H1 (cell line): ENCODE data around the gene IREB2. TPM values are rescaled to one million over a fixed set of nuclear protein-coding genes. Genes with fewer than 3 reads are reported as not detected.

Experiments used
- CTCF ChIA-PET: fragments of 300-600 bp; sonication (Branson Sonifier 250); formaldehyde crosslinking; loops from one replicate; lab custom pipeline; 2021; ENCODE audit not compliant: partially characterized antibody; lab: Charles Lee
- POLR2A ChIA-PET: fragments of 300-600 bp; sonication (Branson Sonifier 250); formaldehyde crosslinking; loops from one replicate; lab custom pipeline; 2021; ENCODE audit warnings: inconsistent platforms; ENCODE audit not compliant: partially characterized antibody; lab: Charles Lee
- DNase-seq, 2 experiments: peaks; one replicate each; pipeline versions ENCODE4 v3.0.0 to v3.0.0-alpha.2; 2010 to 2022; ENCODE audit warnings: low spot score in 2 of 2, low read depth in 1 of 2, mixed read lengths in 1 of 2
- FAIRE-seq: peaks from 2 replicates; lab custom pipeline; 2011; peaks lifted over from hg19 to GRCh38; lab: Jason Lieb, UNC
- H2AFZ ChIP-seq: 2 replicates; pipeline ENCODE4 v1.8.1; 2012; ENCODE audit warnings: low read length, inconsistent platforms
- H2AK5ac ChIP-seq: 2 replicates; pipeline ENCODE4 v1.6.1; 2013; ENCODE audit warnings: low read depth, low read length
- H2BK120ac ChIP-seq: replicated peaks from 2 replicates; pipeline ENCODE3; 2013; ENCODE audit warnings: low read depth, low read length, inconsistent platforms
- H2BK12ac ChIP-seq: 2 replicates; pipeline ENCODE4 v1.6.1; 2013; ENCODE audit warnings: low read depth, low read length
- H2BK15ac ChIP-seq: 2 replicates; pipeline ENCODE4 v1.6.1; 2013; ENCODE audit warnings: low read length
- H2BK20ac ChIP-seq: 2 replicates; pipeline ENCODE4 v1.6.1; 2013; ENCODE audit warnings: low read length
- H2BK5ac ChIP-seq: 2 replicates; pipeline ENCODE4 v1.6.1; 2013; ENCODE audit warnings: low read depth, low read length
- H3K14ac ChIP-seq: 2 replicates; pipeline ENCODE4 v1.6.1; 2013; ENCODE audit warnings: inconsistent platforms; ENCODE audit not compliant: insufficient read length
- H3K18ac ChIP-seq: 2 replicates; pipeline ENCODE4 v1.6.1; 2013; ENCODE audit warnings: low read length; ENCODE audit errors: extremely low read depth
- H3K23ac ChIP-seq: 2 replicates; pipeline ENCODE4 v1.6.1; 2013; ENCODE audit warnings: inconsistent platforms; ENCODE audit not compliant: insufficient read length
- H3K23me2 ChIP-seq: 2 replicates; pipeline ENCODE4 v1.6.1; 2013; ENCODE audit warnings: low read depth, low read length
- H3K27ac ChIP-seq: 2 replicates; pipeline ENCODE4 v1.6.1; 2011; ENCODE audit warnings: low read depth, low read length, inconsistent platforms
- H3K27me3 ChIP-seq, 4 experiments: replicated peaks in 1 of 4; 1 replicate in 1 of 4; 2 replicates in 3 of 4; pipeline versions ENCODE4 v1.6.1 to v1.8.1; 2011 to 2013; ENCODE audit warnings: low read length in 3 of 4, mild to moderate bottlenecking in 3 of 4, inconsistent platforms in 2 of 4, mixed read lengths in 2 of 4, moderate library complexity in 1 of 4; ENCODE audit not compliant: control insufficient read depth in 3 of 4, insufficient read depth in 3 of 4; ENCODE audit errors: extremely low read depth in 1 of 4
- H3K36me3 ChIP-seq, 4 experiments: 2 replicates each; pipeline versions ENCODE4 v1.6.1 to v1.8.1; 2011 to 2013; ENCODE audit warnings: mild to moderate bottlenecking in 4 of 4, low read length in 3 of 4, moderate library complexity in 2 of 4, control low read depth in 1 of 4, inconsistent platforms in 1 of 4; ENCODE audit not compliant: insufficient read depth in 4 of 4, control insufficient read depth in 2 of 4
- H3K4ac ChIP-seq: replicated peaks from 2 replicates; pipeline ENCODE3; 2013; ENCODE audit warnings: low read length, low read depth, mixed read lengths, inconsistent platforms; ENCODE audit not compliant: insufficient read length
- H3K4me1 ChIP-seq, 4 experiments: replicated peaks in 1 of 4; 1 replicate in 1 of 4; 2 replicates in 3 of 4; pipeline versions ENCODE4 v1.6.1 to v1.8.1; 2011 to 2013; ENCODE audit warnings: low read length in 3 of 4, inconsistent platforms in 2 of 4, mixed read lengths in 1 of 4; ENCODE audit not compliant: insufficient read depth in 4 of 4, control insufficient read depth in 3 of 4
- H3K4me2 ChIP-seq, 2 experiments: 2 replicates each; pipeline versions ENCODE4 v1.6.1 to v1.8.1; 2011 to 2013; ENCODE audit warnings: low read depth in 2 of 2, low read length in 2 of 2, control low read depth in 1 of 2, inconsistent platforms in 1 of 2, mild to moderate bottlenecking in 1 of 2; ENCODE audit not compliant: insufficient read depth in 1 of 2
- H3K4me3 ChIP-seq, 4 experiments: fragments of 200-600, 300-600 bp in 1 of 4; sonication (generic), shearing (Covaris generic), sonication (Bioruptor Twin) in 1 of 4; 2 replicates each; pipeline versions ENCODE4 v1.5.1 to v1.8.1; 2011 to 2016; ENCODE audit warnings: low read length in 4 of 4, low read depth in 3 of 4, control low read depth in 2 of 4, inconsistent platforms in 2 of 4, mild to moderate bottlenecking in 2 of 4, mixed read lengths in 1 of 4, moderate library complexity in 1 of 4; ENCODE audit not compliant: insufficient read depth in 2 of 4; ENCODE audit errors: extremely low read depth in 1 of 4
- H3K56ac ChIP-seq: replicated peaks from 2 replicates; pipeline ENCODE3; 2013; ENCODE audit warnings: low read depth, mild to moderate bottlenecking, mixed read lengths, low read length, inconsistent platforms; ENCODE audit not compliant: insufficient read length
- H3K79me1 ChIP-seq: 2 replicates; pipeline ENCODE4 v1.6.1; 2013; ENCODE audit warnings: low read depth, low read length, control low read depth
- H3K79me2 ChIP-seq, 2 experiments: 2 replicates each; pipeline versions ENCODE4 v1.6.1 to v1.8.1; 2012 to 2013; ENCODE audit warnings: low read length in 2 of 2, mild to moderate bottlenecking in 2 of 2, inconsistent platforms in 1 of 2; ENCODE audit not compliant: insufficient read depth in 2 of 2, control insufficient read depth in 1 of 2
- H3K9ac ChIP-seq, 4 experiments: replicated peaks in 1 of 4; 1 replicate in 1 of 4; 2 replicates in 3 of 4; pipeline versions ENCODE4 v1.6.1 to v1.8.1; 2011 to 2013; ENCODE audit warnings: low read depth in 3 of 4, low read length in 3 of 4, control low read depth in 2 of 4, mild to moderate bottlenecking in 2 of 4, moderate library complexity in 2 of 4, inconsistent platforms in 1 of 4; ENCODE audit errors: extremely low read depth in 1 of 4
- H3K9me3 ChIP-seq, 2 experiments: 2 replicates each; pipeline versions ENCODE4 v1.6.1 to v1.8.1; 2012 to 2013; ENCODE audit warnings: mild to moderate bottlenecking in 2 of 2, moderate library complexity in 2 of 2, control low read depth in 1 of 2, inconsistent platforms in 1 of 2, low read depth in 1 of 2, low read length in 1 of 2, mixed read lengths in 1 of 2; ENCODE audit not compliant: insufficient read depth in 2 of 2
- H4K20me1 ChIP-seq, 2 experiments: replicated peaks in 1 of 2; 2 replicates each; pipeline versions ENCODE3 to v1.8.1; 2011 to 2013; ENCODE audit warnings: inconsistent platforms in 2 of 2, low read length in 2 of 2, mild to moderate bottlenecking in 1 of 2; ENCODE audit not compliant: insufficient read depth in 2 of 2, control insufficient read depth in 1 of 2
- H4K5ac ChIP-seq: 2 replicates; pipeline ENCODE4 v1.6.1; 2013; ENCODE audit warnings: low read length, low read depth, mixed read lengths, inconsistent platforms; ENCODE audit not compliant: insufficient read length
- H4K8ac ChIP-seq: 2 replicates; pipeline ENCODE4 v1.8.0; 2013; ENCODE audit warnings: mild to moderate bottlenecking, moderate library complexity, low read length, inconsistent platforms; ENCODE audit not compliant: insufficient read depth; ENCODE audit errors: extremely low read depth
- H4K91ac ChIP-seq: replicated peaks from 2 replicates; pipeline ENCODE3; 2013; ENCODE audit warnings: low read length, mixed read lengths, inconsistent platforms; ENCODE audit not compliant: insufficient read length
- ASH2L ChIP-seq: fragments of 200-600, 300-600 bp; sonication (generic); IDR thresholded peaks from one replicate; pipeline ENCODE4 v1.7.1; 2017; ENCODE audit warnings: low read length
- CBX8 ChIP-seq: fragments of 300-800, 300-1000 bp; sonication (generic); IDR thresholded peaks from 2 replicates; pipeline ENCODE4 v1.7.1; 2016; ENCODE audit warnings: low read depth, low read length, borderline replicate concordance
- EP300 ChIP-seq, 2 experiments: IDR thresholded peaks; 1 replicate in 1 of 2; 2 replicates in 1 of 2; pipeline ENCODE4 v1.6.1; 2011 to 2012; ENCODE audit warnings: low read depth in 2 of 2, low read length in 2 of 2, mild to moderate bottlenecking in 2 of 2, borderline replicate concordance in 1 of 2, inconsistent platforms in 1 of 2, moderate library complexity in 1 of 2
- EZH2 ChIP-seq: fragments of 200-600 bp; sonication (generic); IDR thresholded peaks from 2 replicates; pipeline ENCODE4 v1.7.1; 2012; ENCODE audit warnings: low read depth, mild to moderate bottlenecking, moderate library complexity, low read length, inconsistent platforms; ENCODE audit not compliant: severe bottlenecking
- NRF1 ChIP-seq: IDR thresholded peaks from 2 replicates; pipeline ENCODE4 v1.6.1; 2011; ENCODE audit warnings: mild to moderate bottlenecking, low read depth, low read length, improper control_type of control experiment
- POLR2A ChIP-seq, 2 experiments: IDR thresholded peaks; 1 replicate in 1 of 2; 2 replicates in 1 of 2; pipeline ENCODE4 v1.6.1; 2011; ENCODE audit warnings: low read depth in 2 of 2, low read length in 2 of 2, mild to moderate bottlenecking in 2 of 2; ENCODE audit errors: control extremely low read depth in 1 of 2
- SAP30 ChIP-seq: fragments of 300-600 bp; sonication (generic); IDR thresholded peaks from 2 replicates; pipeline ENCODE4 v1.7.1; 2012; ENCODE audit warnings: low read length, moderate library complexity, mild to moderate bottlenecking, inconsistent platforms; ENCODE audit not compliant: insufficient read depth, insufficient replicate concordance
- SIN3A ChIP-seq, 2 experiments: IDR thresholded peaks in 1 of 2; conservative IDR thresholded peaks in 1 of 2; 2 replicates each; pipeline ENCODE4 v1.6.1; 2011 to 2012; ENCODE audit warnings: low read length in 2 of 2, improper control_type of control experiment in 1 of 2, low read depth in 1 of 2, mild to moderate bottlenecking in 1 of 2
- SP2 ChIP-seq: IDR thresholded peaks from 2 replicates; pipeline ENCODE4 v1.6.1; 2012; ENCODE audit warnings: mild to moderate bottlenecking, low read length, inconsistent platforms
- TAF7 ChIP-seq: optimal IDR thresholded peaks from 2 replicates; pipeline ENCODE3; 2011; ENCODE audit warnings: low read depth, mild to moderate bottlenecking, inconsistent platforms, low read length, moderate library complexity, borderline replicate concordance
- TBP ChIP-seq: IDR thresholded peaks from 2 replicates; pipeline ENCODE4 v1.6.1; 2011; ENCODE audit warnings: low read depth, low read length, improper control_type of control experiment
- WGBS, 2 experiments: shearing (Covaris generic) in 1 of 2; methylation state at CpG; one replicate each; pipeline versions ENCODE4 v1.1.6 to v1.1.7; 2013 to 2015; ENCODE audit warnings: low lambda C conversion rate in 2 of 2, mixed read lengths in 2 of 2, inconsistent platforms in 1 of 2, low coverage in 1 of 2, missing lambda C conversion rate in 1 of 2; ENCODE audit not compliant: insufficient replicate concordance in 2 of 2, insufficient coverage in 1 of 2, insufficient read length in 1 of 2; ENCODE audit errors: extremely low coverage in 1 of 2, missing lambda C conversion rate in 1 of 2; 5-methylcytosine and 5-hydroxymethylcytosine counted together
- polyA plus RNA-seq, 7 experiments: library from polyadenylated mRNA; depleted of rRNA in 3 of 7; stranded (reverse) in 5 of 7; unstranded in 2 of 7; fragments of >200 nt in 5 of 7; fragments of 200-250 nt in 2 of 7; gene quantifications; 1 replicate in 5 of 7; 2 replicates in 1 of 7; 4 replicates in 1 of 7; pipeline versions ENCODE4 v1.2.1 to v1.2.3, GENCODE V29; 2011 to 2013; ENCODE audit warnings: missing spikeins in 2 of 7, mixed read lengths in 2 of 7
- total RNA-seq: library from RNA; stranded (reverse); fragmentation: NEBNext Ultra II Directional; extraction: Animal tissue kit (Norgen Biotek cat#: 25700); gene quantifications from 2 replicates; pipeline ENCODE4 v1.2.1, GENCODE V29; 2021
- TF ChIP-seq, protein P1 (sequence below): IDR thresholded peaks from 2 replicates; pipeline ENCODE4 v1.6.1; 2011; ENCODE audit warnings: low read length, improper control_type of control experiment

The IREB2 gene
- total and polyA plus RNA-seq, 2 of the 8 experiments (the other 6 are each of a cell fraction or from before 2014, with no cell fraction given), result 21.0 to 103 TPM

DNA sequence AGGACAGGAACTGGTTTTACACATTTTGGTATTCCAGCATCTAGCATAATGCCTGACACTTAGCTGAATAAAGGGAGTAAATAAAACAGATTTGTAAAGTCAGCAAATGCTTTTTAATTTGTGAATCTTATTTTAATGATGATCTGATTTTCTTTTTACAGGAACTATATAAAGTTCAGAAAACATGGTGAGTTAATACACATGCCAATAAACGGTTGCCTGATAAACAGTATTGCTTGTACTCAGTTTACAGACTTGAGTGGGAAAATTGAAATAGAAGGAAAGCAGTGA lies 103.7 kb downstream of the IREB2 start:
- TF ChIP-seq CBX8 (no peak), SIN3A (conservative IDR thresholded peaks at IDR 0.05 in 1 of 2, IDR thresholded peaks at IDR 0.05 in 1 of 2; ENCODE audit: low read depth in 1 of 2, low read length in 2 of 2) (no peak), EP300 (IDR thresholded peaks at IDR 0.05; ENCODE audit: borderline replicate concordance in 1 of 2, low read depth in 2 of 2, low read length in 2 of 2) (no peak), TAF7 (no peak), SP2 (no peak), POLR2A (IDR thresholded peaks at IDR 0.05; ENCODE audit: control extremely low read depth in 1 of 2, low read depth in 2 of 2, low read length in 2 of 2) (no peak), ASH2L (no peak), EZH2 (no peak), NRF1 (no peak), TBP (no peak), SAP30 (no peak)
- TF ChIP-seq, protein P1, sequence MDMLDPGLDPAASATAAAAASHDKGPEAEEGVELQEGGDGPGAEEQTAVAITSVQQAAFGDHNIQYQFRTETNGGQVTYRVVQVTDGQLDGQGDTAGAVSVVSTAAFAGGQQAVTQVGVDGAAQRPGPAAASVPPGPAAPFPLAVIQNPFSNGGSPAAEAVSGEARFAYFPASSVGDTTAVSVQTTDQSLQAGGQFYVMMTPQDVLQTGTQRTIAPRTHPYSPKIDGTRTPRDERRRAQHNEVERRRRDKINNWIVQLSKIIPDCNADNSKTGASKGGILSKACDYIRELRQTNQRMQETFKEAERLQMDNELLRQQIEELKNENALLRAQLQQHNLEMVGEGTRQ, result no peak
- Histone ChIP-seq H3K9me3 (no peaks in the 10 kb centered on the region), H3K27me3 (no peaks in the 10 kb centered on the region), H3K18ac (no peak overlapping the region), H3K36me3 (peaks cover 13 to 47% (median 18%) of the 10 kb centered on the region in 4 experiments), H3K23me2 (peaks cover 3% of the 10 kb centered on the region; the same call in 1 of the 2 replicates), H4K91ac (no peak overlapping the region), H3K4me2 (peak overlapping the region; percentile 78 to 94), H3K27ac (no peak overlapping the region), H4K20me1 (peaks cover 0 to 2% of the 10 kb centered on the region in 2 experiments), H3K4ac (no peak overlapping the region), H2BK5ac (no peak overlapping the region), H3K23ac (no peak overlapping the region), H3K9ac (no peak overlapping the region; a peak in 1 of 7 replicates), H2AFZ (no peak overlapping the region), H3K79me1 (peaks cover 3% of the 10 kb centered on the region), H3K4me1 (peaks cover 0 to 3% (median 1%) of the 10 kb centered on the region in 4 experiments; a peak in 3 of 7 replicates), H3K4me3 (peak overlapping the region in 3 of 4 experiments; percentile 82 to 92 (median 91); a peak in 5 of 8 replicates), H2BK15ac (no peak overlapping the region), H2BK20ac (no peak overlapping the region), H2BK120ac (no peak overlapping the region), H3K56ac (no peak overlapping the region), H3K14ac (no peak overlapping the region), H3K79me2 (peaks cover 0 to 22% of the 10 kb centered on the region in 2 experiments; a peak in 2 of 4 replicates), H2AK5ac (no peak overlapping the region), H4K8ac (no peak overlapping the region), H4K5ac (no peak overlapping the region), H2BK12ac (no peak overlapping the region)
- WGBS, 2 experiments, result 87% methylated on average over 1 of the region's 1 CpG; no CpG with 5 or more reads in 1 of the 2 experiments
- DNase-seq, result no peak
- ChIA-PET POLR2A (interaction anchor here (2.1 to 2.9 kb wide), 2 partner anchors 16 to 24 kb away, joined by 12 to 17 read pairs; partner anchors contain the start of gene CHRNA5), CTCF (interaction anchor here (1.6 to 2.4 kb wide), 2 partner anchors 34 to 233 kb away, joined by 3 to 7 read pairs; partner anchors contain the start of gene HYKK)
- FAIRE-seq, result no peak
